ENCODE measurements around the gene CYSLTR2.

DNA sequence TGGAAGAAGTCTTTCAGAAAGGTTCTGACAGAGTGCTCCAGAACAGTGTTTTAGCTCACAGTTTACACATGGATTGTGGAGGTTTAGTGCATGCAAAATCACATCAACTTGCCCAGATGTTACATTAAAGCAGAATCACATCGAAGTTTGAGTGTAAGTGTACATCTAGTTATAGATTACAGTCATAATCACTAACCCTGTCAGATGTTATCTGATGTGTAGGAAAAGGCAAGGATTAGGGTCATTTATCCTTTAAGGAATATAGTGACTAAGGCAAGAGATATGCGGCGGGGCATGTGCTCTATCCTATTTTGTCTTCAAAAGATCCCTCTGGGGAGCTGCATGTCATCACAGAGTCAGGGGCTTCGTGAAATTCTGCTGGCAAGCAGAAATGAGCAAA lies 66.9 kb downstream of the CYSLTR2 start:
- TF ChIP-seq SUZ12 (IDR thresholded peaks at IDR 0.05; ENCODE audit: extremely low read depth, insufficient read depth, insufficient read length) = no peak
- TF ChIP-seq YY1 (IDR thresholded peaks at IDR 0.05; ENCODE audit: insufficient read depth, insufficient read length) = no peak

Measured in NT2/D1 (cell line).